Measurements from ENCODE around the gene SAMD1. TPM values are rescaled to one million over a fixed set of nuclear protein-coding genes. Genes with fewer than 3 reads are reported as not detected.

Gene SAMD1
- polyA plus RNA-seq, 1 experiment: 5.1 TPM

DNA sequence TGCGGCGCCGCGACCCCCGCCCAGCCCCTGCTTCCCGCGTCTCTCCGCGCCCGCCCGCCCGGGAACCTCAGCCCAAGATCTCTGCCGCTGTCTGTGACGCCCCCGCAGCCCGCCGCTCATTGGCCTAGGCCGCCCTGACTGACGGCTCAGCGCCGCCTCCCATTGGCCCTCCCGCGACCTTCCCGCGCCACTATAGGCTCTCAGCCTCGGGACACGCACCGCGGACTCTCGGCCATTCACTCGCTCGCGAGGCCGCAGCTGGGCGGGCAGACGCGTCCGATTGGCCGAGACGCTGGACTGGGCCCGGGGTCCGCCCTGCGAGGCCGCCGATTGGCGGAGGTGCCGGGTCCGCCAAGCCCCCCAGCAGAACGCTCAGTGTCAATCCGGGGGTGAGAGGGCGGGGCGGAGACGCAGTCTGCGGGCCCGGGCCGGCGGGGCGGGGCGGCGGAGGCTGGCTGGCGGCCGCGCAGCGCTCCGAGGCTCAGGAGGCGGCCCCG lies 27.2 kb upstream of the SAMD1 start, which contains the start of gene PRKACA:
Gene PRKACA (minus strand): TSS at position 95 of the 497 bp plus-strand sequence. CDS start 215 bp downstream, outside the sequence.
- Histone ChIP-seq H3K9me3 (ENCODE audit: control insufficient read depth, insufficient read depth, low read length) (no peaks in the 10 kb centered on the region; the same call in 1 of the 2 replicates), H3K27me3 (ENCODE audit: control insufficient read depth, insufficient read depth, low read length) (no peaks in the 10 kb centered on the region), H3K4me3 (ENCODE audit: low read depth, low read length) (peak within 1 kb of the TSS; percentile 81), H3K27ac (ENCODE audit: low read depth, low read length) (peak within 1 kb of the TSS; percentile 97)
- no peak for TF ChIP-seq CTCF (IDR thresholded peaks at IDR 0.05; ENCODE audit: low read depth, low read length)
- DNase-seq (ENCODE audit: low read depth, low spot score): peak; percentile 98
- ChIA-PET CTCF (interaction anchor here (0.7 kb wide), 1 partner anchor 18 kb away, joined by 4 read pairs; no protein-coding TSS in a partner anchor), POLR2A (interaction anchor here (0.5 to 1.2 kb wide), 4 partner anchors 12 to 287 kb away, joined by 3 to 6 read pairs (median 5); partner anchors contain the start of gene ASF1B)

DNA sequence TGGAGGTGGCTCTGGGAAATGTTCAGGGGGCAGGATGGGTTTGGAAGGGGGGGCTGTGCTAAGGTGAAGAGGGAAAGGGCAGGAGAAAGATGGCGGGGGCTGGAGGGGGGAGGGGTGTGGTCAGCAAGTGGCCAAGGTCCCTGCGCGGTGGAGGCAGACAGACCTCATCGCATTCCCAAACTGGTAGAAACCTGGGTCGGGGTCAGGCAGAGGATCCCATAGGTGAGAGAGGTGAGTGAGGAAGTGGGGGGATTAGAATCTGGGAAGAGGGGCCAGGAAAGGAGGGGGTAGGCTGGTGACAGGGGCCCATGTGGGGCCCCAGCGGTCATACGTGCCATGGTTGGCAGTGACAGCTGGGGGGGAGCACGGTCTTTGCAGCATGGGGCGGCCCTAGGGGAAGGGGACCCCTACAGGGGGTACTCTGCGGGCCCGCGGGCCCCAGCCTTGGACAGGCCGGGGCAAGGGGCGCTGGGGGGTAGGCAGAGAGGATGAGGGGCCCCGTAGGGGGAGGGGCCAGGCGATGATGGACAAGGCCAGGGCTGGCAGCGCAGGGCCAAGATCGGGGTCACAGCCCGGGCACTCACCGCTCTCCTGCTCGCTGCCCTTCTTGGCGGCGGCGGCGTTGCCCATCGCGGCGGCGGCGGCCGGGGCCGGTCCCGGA lies 26.5 kb upstream of the SAMD1 start:
- ChIA-PET POLR2A (interaction anchor here (1.0 to 1.2 kb wide), 3 partner anchors 13 to 36 kb away, joined by 3 to 6 read pairs (median 5); partner anchors contain the start of gene ASF1B), CTCF (interaction anchor here (0.7 kb wide), 1 partner anchor 18 kb away, joined by 4 read pairs; no protein-coding TSS in a partner anchor)
- H3K27ac ChIP-seq (ENCODE audit: low read depth, low read length): no peak overlapping the region
- H3K27me3 ChIP-seq (ENCODE audit: control insufficient read depth, insufficient read depth, low read length): no peaks in the 10 kb centered on the region
- peak overlapping the region; percentile 81 for H3K4me3 ChIP-seq (ENCODE audit: low read depth, low read length)
- no peaks in the 10 kb centered on the region; the same call in 1 of the 2 replicates for H3K9me3 ChIP-seq (ENCODE audit: control insufficient read depth, insufficient read depth, low read length)
- TF ChIP-seq CTCF (IDR thresholded peaks at IDR 0.05; ENCODE audit: low read depth, low read length): no peak
- DNase-seq (ENCODE audit: low read depth, low spot score): no peak

DNA sequence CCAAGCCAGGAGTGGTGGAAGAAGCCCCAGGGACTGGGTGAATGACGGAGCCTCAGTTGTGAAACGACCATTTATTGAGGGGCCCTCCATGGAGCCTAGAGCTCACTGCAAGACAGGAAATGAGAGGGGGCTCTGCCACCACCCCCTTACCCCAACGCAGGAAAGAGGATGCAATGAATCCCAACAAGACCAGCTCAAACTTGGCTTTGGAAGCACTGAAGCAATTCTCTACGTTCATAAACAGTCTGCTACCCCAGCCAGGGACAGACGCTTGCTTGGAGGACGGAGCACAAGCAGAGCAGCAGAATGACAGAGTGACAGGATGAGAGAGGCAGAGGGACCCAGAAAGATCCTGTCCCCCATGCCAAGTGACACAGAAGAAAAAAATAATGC lies 26.0 kb upstream of the SAMD1 start:
- POLR2A ChIA-PET: no interaction called here
- Histone ChIP-seq H3K27ac (ENCODE audit: low read depth, low read length) (no peak overlapping the region), H3K4me3 (ENCODE audit: low read depth, low read length) (peak overlapping the region; percentile 81), H3K27me3 (ENCODE audit: control insufficient read depth, insufficient read depth, low read length) (no peaks in the 10 kb centered on the region), H3K9me3 (ENCODE audit: control insufficient read depth, insufficient read depth, low read length) (no peaks in the 10 kb centered on the region; the same call in 1 of the 2 replicates)
- CTCF ChIA-PET: interaction anchor here (1.5 to 3.0 kb wide), 3 partner anchors 20 to 44 kb away, joined by 3 to 18 read pairs (median 5); partner anchors contain the start of genes ASF1B and MISP3
- no peak for DNase-seq (ENCODE audit: low read depth, low spot score)
- no peak for TF ChIP-seq CTCF (IDR thresholded peaks at IDR 0.05; ENCODE audit: low read depth, low read length)

GRCh38 chr19:14115756-14116155 lies 25.2 kb upstream of the SAMD1 start:
- DNase-seq (ENCODE audit: low read depth, low spot score): no peak
- Histone ChIP-seq H3K9me3 (ENCODE audit: control insufficient read depth, insufficient read depth, low read length) (no peaks in the 10 kb centered on the region; the same call in 1 of the 2 replicates), H3K27me3 (ENCODE audit: control insufficient read depth, insufficient read depth, low read length) (no peaks in the 10 kb centered on the region), H3K27ac (ENCODE audit: low read depth, low read length) (no peak overlapping the region), H3K4me3 (ENCODE audit: low read depth, low read length) (no peak overlapping the region)
- ChIA-PET CTCF (interaction anchor here (1.0 to 3.0 kb wide), 5 partner anchors 21 to 235 kb away, joined by 3 to 18 read pairs (median 4); partner anchors contain the start of genes ASF1B and MISP3), POLR2A (no interaction called here)
- no peak for TF ChIP-seq CTCF (IDR thresholded peaks at IDR 0.05; ENCODE audit: low read depth, low read length)

GRCh38 chr19:14114854-14115253 lies 24.3 kb upstream of the SAMD1 start:
- no peak for DNase-seq (ENCODE audit: low read depth, low spot score)
- CTCF ChIA-PET: interaction anchor here (0.6 to 3.0 kb wide), 8 partner anchors 11 to 279 kb away, joined by 3 to 18 read pairs (median 4); partner anchors contain the start of genes ASF1B and MISP3

More at GRCh38 chr19:14114854-14115253, 24.3 kb upstream of the SAMD1 start:
- POLR2A ChIA-PET: no interaction called here
- Histone ChIP-seq H3K9me3 (ENCODE audit: control insufficient read depth, insufficient read depth, low read length) (no peaks in the 10 kb centered on the region; the same call in 1 of the 2 replicates), H3K27me3 (ENCODE audit: control insufficient read depth, insufficient read depth, low read length) (no peaks in the 10 kb centered on the region), H3K4me3 (ENCODE audit: low read depth, low read length) (no peak overlapping the region), H3K27ac (ENCODE audit: low read depth, low read length) (no peak overlapping the region)
- TF ChIP-seq CTCF (IDR thresholded peaks at IDR 0.05; ENCODE audit: low read depth, low read length): peak; percentile 49
